Forelimb muscle (tissue), 1 donor: Measurements from ENCODE around the gene SPIRE2. TPM values are rescaled to one million over a fixed set of nuclear protein-coding genes. Genes with fewer than 3 reads are reported as not detected.

Experiments
- DNase-seq: peaks from one replicate; pipeline ENCODE4 v3.0.0-alpha.2; 2013; ENCODE audit warnings: low read depth
- polyA plus RNA-seq: library from polyadenylated mRNA; unstranded; fragments of 120-200 nt; gene quantifications from one replicate; pipeline ENCODE4 v1.2.1, GENCODE V29; 2013; ENCODE audit not compliant: insufficient read length

The SPIRE2 gene
- polyA plus RNA-seq, 1 donor, result 2.5 TPM

- no peak for DNase-seq
Measured at GRCh38 chr16:89895482-89896250, 67.4 kb downstream of the SPIRE2 start.

- no peak for DNase-seq
Measured at GRCh38 chr16:89897204-89897603, 68.9 kb downstream of the SPIRE2 start.

- no peak for DNase-seq
Measured at GRCh38 chr16:89898201-89898967, 70.1 kb downstream of the SPIRE2 start.

- no peak for DNase-seq
Measured at GRCh38 chr16:89899879-89900481, 71.7 kb downstream of the SPIRE2 start.

- no peak for DNase-seq
Measured at GRCh38 chr16:89900885-89901284, 72.6 kb downstream of the SPIRE2 start.

GRCh38 chr16:89902980-89903379, 74.7 kb downstream of the SPIRE2 start:
- no peak for DNase-seq

- DNase-seq, result no peak
Measured at GRCh38 chr16:89903908-89904515, 75.7 kb downstream of the SPIRE2 start.

GRCh38 chr16:89904606-89905510, 76.6 kb downstream of the SPIRE2 start:
- DNase-seq, result no peak

- DNase-seq, result no peak
Measured at GRCh38 chr16:89905511-89906139, 77.3 kb downstream of the SPIRE2 start.

GRCh38 chr16:89906140-89907025, 78.1 kb downstream of the SPIRE2 start:
- no peak for DNase-seq

GRCh38 chr16:89907055-89907814, 79.0 kb downstream of the SPIRE2 start:
- DNase-seq, result no peak

- DNase-seq, result no peak
Measured at GRCh38 chr16:89908236-89908635, 80.0 kb downstream of the SPIRE2 start.

GRCh38 chr16:89909777-89910716, 81.8 kb downstream of the SPIRE2 start:
- DNase-seq, result no peak

GRCh38 chr16:89910717-89911354, 82.6 kb downstream of the SPIRE2 start:
- DNase-seq, result no peak

- no peak for DNase-seq
Measured at GRCh38 chr16:89911375-89911774, 83.1 kb downstream of the SPIRE2 start.

GRCh38 chr16:89912143-89912542, 83.9 kb downstream of the SPIRE2 start:
- DNase-seq, result no peak

- DNase-seq, result no peak
Measured at GRCh38 chr16:89912627-89913026, 84.4 kb downstream of the SPIRE2 start.
